Right forelimb (tissue), 1 donor: Measurements from ENCODE around the gene ACOXL.

ENCODE experiments used
- DNase-seq: peaks from one replicate; pipeline ENCODE4 v3.0.0-alpha.2; 2018

ACOXL gene

GRCh38 chr2:110860630-110861029, 128.3 kb downstream of the ACOXL start:
- DNase-seq = no peak

GRCh38 chr2:110861616-110862260, 129.4 kb downstream of the ACOXL start:
- DNase-seq = no peak

GRCh38 chr2:110863726-110864125, 131.4 kb downstream of the ACOXL start:
- DNase-seq = no peak

- no peak for DNase-seq
These were observed 131.8 kb downstream of the ACOXL start for GRCh38 chr2:110864176-110864575.

- no peak for DNase-seq
These were observed 132.4 kb downstream of the ACOXL start for GRCh38 chr2:110864731-110865130.

- no peak for DNase-seq
These were observed 132.8 kb downstream of the ACOXL start for GRCh38 chr2:110865188-110865587.

- no peak for DNase-seq
These were observed 133.7 kb downstream of the ACOXL start for GRCh38 chr2:110866045-110866444.

- no peak for DNase-seq
These were observed 134.1 kb downstream of the ACOXL start for GRCh38 chr2:110866466-110866865.

- no peak for DNase-seq
These were observed 134.7 kb downstream of the ACOXL start for GRCh38 chr2:110867078-110867477.

- no peak for DNase-seq
These were observed 136.6 kb downstream of the ACOXL start for GRCh38 chr2:110868971-110869370.

GRCh38 chr2:110869472-110870446, 137.4 kb downstream of the ACOXL start:
- no peak for DNase-seq

- DNase-seq = no peak
These were observed 138.2 kb downstream of the ACOXL start for GRCh38 chr2:110870545-110870944.

GRCh38 chr2:110871637-110872036, 139.3 kb downstream of the ACOXL start:
- no peak for DNase-seq

GRCh38 chr2:110872521-110872920, 140.1 kb downstream of the ACOXL start:
- no peak for DNase-seq

- no peak for DNase-seq
These were observed 140.7 kb downstream of the ACOXL start for GRCh38 chr2:110873056-110873502.

- DNase-seq = no peak
These were observed 141.5 kb downstream of the ACOXL start for GRCh38 chr2:110873597-110874452.

- DNase-seq = no peak
These were observed 142.3 kb downstream of the ACOXL start for GRCh38 chr2:110874453-110875383.

GRCh38 chr2:110875384-110875725, 143.0 kb downstream of the ACOXL start:
- DNase-seq = no peak

- DNase-seq = no peak
These were observed 144.0 kb downstream of the ACOXL start for GRCh38 chr2:110876167-110876999.

- no peak for DNase-seq
These were observed 144.9 kb downstream of the ACOXL start for GRCh38 chr2:110877031-110877827.
